A549 (cell line): ENCODE measurements around the gene HAPLN2. TPM values are rescaled to one million over a fixed set of nuclear protein-coding genes. Genes with fewer than 3 reads are reported as not detected.

Experiments
- ATAC-seq, 2 experiments: fragments of 200-7000 bp in 1 of 2; fragments of >200 bp in 1 of 2; cut with Nextera tagmentation in 1 of 2; cut with Tn5 transposase in 1 of 2; 3 replicates each; pipeline versions ENCODE4 v1.8.0 to v1.9.1; 2018 to 2020; ENCODE audit warnings: mild to moderate bottlenecking in 1 of 2, moderate library complexity in 1 of 2
- CTCF ChIA-PET: fragments of 300-600 bp; sonication (Branson Sonifier 250); formaldehyde crosslinking; extraction: SDS; loops from one replicate; lab custom pipeline; 2021; ENCODE audit warnings: antibody characterized with exemption, inconsistent platforms; lab: Yijun Ruan, JAX
- POLR2A ChIA-PET: fragments of 350-600 bp; formaldehyde crosslinking; extraction: SDS; loops from one replicate; lab custom pipeline; 2021; ENCODE audit warnings: antibody characterized with exemption, inconsistent platforms; lab: Yijun Ruan, JAX
- DNase-seq, 2 experiments: peaks; one replicate each; pipeline versions ENCODE4 v3.0.0 to v3.0.0-alpha.2; 2011 to 2016; ENCODE audit warnings: low read depth in 1 of 2, low spot score in 1 of 2
- FAIRE-seq: peaks from 2 replicates; lab custom pipeline; 2011; peaks lifted over from hg19 to GRCh38; lab: Jason Lieb, UNC
- H3K27ac ChIP-seq, 2 experiments: fragments of >200 bp; sonication (Bioruptor Twin); formaldehyde crosslinking; 3 replicates each; pipeline ENCODE4 v1.5.1; 2016 to 2017
- H3K4me1 ChIP-seq: fragments of >200 bp; sonication (Bioruptor Twin); formaldehyde crosslinking; 3 replicates; pipeline ENCODE4 v1.6.1; 2016
- H3K4me2 ChIP-seq: fragments of >200 bp; sonication (Bioruptor Twin); formaldehyde crosslinking; 3 replicates; pipeline ENCODE4 v1.6.1; 2016
- H3K4me3 ChIP-seq: fragments of >200 bp; sonication (Bioruptor Twin); formaldehyde crosslinking; 3 replicates; pipeline ENCODE4 v1.5.1; 2016
- H3K9me3 ChIP-seq: fragments of >200 bp; sonication (Bioruptor Twin); formaldehyde crosslinking; 3 replicates; pipeline ENCODE4 v1.6.1; 2016
- ATOH8 ChIP-seq: fragments of 250-450 bp; sonication (Bioruptor Pico); IDR thresholded peaks from 2 replicates; pipeline ENCODE4 v1.5.0; 2020; ENCODE audit warnings: low read depth, mild to moderate bottlenecking, moderate library complexity
- E2F6 ChIP-seq: IDR thresholded peaks from 2 replicates; pipeline ENCODE4 v1.6.1; 2012; ENCODE audit warnings: low read depth, borderline replicate concordance
- EHMT2 ChIP-seq: fragments of 200-600 bp; sonication (generic); IDR thresholded peaks from 2 replicates; pipeline ENCODE4 v1.6.1; 2016; ENCODE audit warnings: antibody characterized with exemption, low read depth, mild to moderate bottlenecking, moderate library complexity
- EP300 ChIP-seq, 2 experiments: fragments of >200 bp; sonication (Bioruptor Twin); formaldehyde crosslinking; IDR thresholded peaks; 2 replicates in 1 of 2; 3 replicates in 1 of 2; pipeline ENCODE4 v1.6.1; 2016 to 2017
- ESRRA ChIP-seq: fragments of 150-350 bp; IDR thresholded peaks from 2 replicates; pipeline ENCODE4 v1.6.1; 2014; ENCODE audit warnings: mild to moderate bottlenecking, low read length, borderline replicate concordance
- FOSB ChIP-seq: fragments of 250-450 bp; sonication (Bioruptor Pico); IDR thresholded peaks from 2 replicates; pipeline ENCODE4 v1.5.0; 2020; ENCODE audit warnings: mild to moderate bottlenecking, moderate library complexity
- FOSL2 ChIP-seq, 2 experiments: fragments of 450-650 bp in 1 of 2; fragments of >200 bp in 1 of 2; sonication (Bioruptor Twin) in 1 of 2; formaldehyde crosslinking; IDR thresholded peaks; 2 replicates each; pipeline versions ENCODE4 v1.5.0 to v1.6.1; 2016 to 2020; ENCODE audit warnings: mild to moderate bottlenecking in 1 of 2, moderate library complexity in 1 of 2
- HEYL ChIP-seq: fragments of 250-450 bp; sonication (Bioruptor Pico); IDR thresholded peaks from 2 replicates; pipeline ENCODE4 v1.8.0; 2021; ENCODE audit warnings: mild to moderate bottlenecking, moderate library complexity
- HOXA7 ChIP-seq: fragments of 250-450 bp; sonication (Bioruptor Pico); IDR thresholded peaks from 2 replicates; pipeline ENCODE4 v1.5.0; 2020; ENCODE audit warnings: mild to moderate bottlenecking, moderate library complexity
- JUN ChIP-seq, 2 experiments: fragments of >200 bp; sonication (Bioruptor Twin); formaldehyde crosslinking; IDR thresholded peaks; 2 replicates in 1 of 2; 3 replicates in 1 of 2; pipeline ENCODE4 v1.6.1; 2016 to 2017
- KDM1A ChIP-seq: fragments of 200-600 bp; sonication (generic); IDR thresholded peaks from 2 replicates; pipeline ENCODE4 v1.6.1; 2016; ENCODE audit warnings: low read depth, mild to moderate bottlenecking
- NFE2L2 ChIP-seq: fragments of 150-350 bp; conservative IDR thresholded peaks from 2 replicates; pipeline ENCODE4 v1.6.1; 2014; ENCODE audit warnings: low read length
- PBX3 ChIP-seq: IDR thresholded peaks from 2 replicates; pipeline ENCODE4 v1.6.1; 2012
- REST ChIP-seq: fragments of 200-600 bp; sonication (generic); IDR thresholded peaks from 2 replicates; pipeline ENCODE4 v1.6.1; 2016; ENCODE audit warnings: antibody characterized with exemption, mild to moderate bottlenecking, moderate library complexity
- RFX5 ChIP-seq: fragments of 450-650 bp; IDR thresholded peaks from 2 replicates; pipeline ENCODE4 v1.7.1; 2014; ENCODE audit warnings: antibody characterized with exemption, mild to moderate bottlenecking, moderate library complexity
- RNF2 ChIP-seq: fragments of 200-600 bp; sonication (generic); IDR thresholded peaks from 2 replicates; pipeline ENCODE4 v1.6.1; 2016; ENCODE audit warnings: low read depth, mild to moderate bottlenecking, antibody characterized with exemption, moderate library complexity, borderline replicate concordance
- SMC3 ChIP-seq: fragments of >200 bp; sonication (Bioruptor Twin); formaldehyde crosslinking; IDR thresholded peaks from 3 replicates; pipeline ENCODE4 v1.6.1; 2018; ENCODE audit warnings: inconsistent platforms
- SREBF2 ChIP-seq: fragments of 450-650 bp; IDR thresholded peaks from 2 replicates; pipeline ENCODE4 v1.6.1; 2014; ENCODE audit warnings: mild to moderate bottlenecking, moderate library complexity
- ZC3H11A ChIP-seq: fragments of 450-650 bp; IDR thresholded peaks from 2 replicates; pipeline ENCODE4 v1.6.1; 2014; ENCODE audit warnings: antibody characterized with exemption, mild to moderate bottlenecking
- ZNF302 ChIP-seq: fragments of 250-450 bp; sonication (Bioruptor Pico); IDR thresholded peaks from 2 replicates; pipeline ENCODE4 v1.9.0; 2021; ENCODE audit warnings: inconsistent platforms, mild to moderate bottlenecking, moderate library complexity
- ZSCAN20 ChIP-seq: fragments of 250-450 bp; sonication (Bioruptor Pico); IDR thresholded peaks from 2 replicates; pipeline ENCODE4 v1.8.0; 2022; ENCODE audit warnings: mild to moderate bottlenecking, moderate library complexity
- WGBS: methylation state at CpG from one replicate; pipeline ENCODE4 v1.1.6; 2017; ENCODE audit errors: missing lambda C conversion rate; 5-methylcytosine and 5-hydroxymethylcytosine counted together
- polyA plus RNA-seq, 4 experiments: library from polyadenylated mRNA; depleted of rRNA in 3 of 4; stranded (reverse); fragments of >200 nt; fragmentation: RNase III in 1 of 4; extraction: RNeasy Plus Mini Kit Qiagen cat#74134 plus additional on column Dnase treatment in 1 of 4; gene quantifications; 2 replicates in 3 of 4; 3 replicates in 1 of 4; pipeline ENCODE4 v1.2.3, GENCODE V29; 2011 to 2017

HAPLN2 gene
- polyA plus RNA-seq, 2 of the 4 experiments (the other 2 are of a cell fraction), result 0.10 to 0.23 TPM

GRCh38 chr1:156579472-156579871 lies 39.7 kb upstream of the HAPLN2 start, which contains the start of gene TTC24 (continued):
- TF ChIP-seq EHMT2, result no peak
- TF ChIP-seq EP300 (IDR thresholded peaks at IDR 0.05), result no peak
- TF ChIP-seq ESRRA, result no peak
- TF ChIP-seq ZC3H11A, result no peak
- TF ChIP-seq NFE2L2, result no peak
- no peak for TF ChIP-seq ZNF302 (CRISPR knock-in tag)
- TF ChIP-seq SMC3, result no peak
- TF ChIP-seq KDM1A, result no peak
- no peak for TF ChIP-seq JUN (IDR thresholded peaks at IDR 0.05)
- TF ChIP-seq, all 56 proteins: peak for 0

- WGBS, result 85% methylated on average over 19 of the region's 21 CpGs
- no peak for FAIRE-seq
- Histone ChIP-seq H3K9me3 (no peaks in the 10 kb centered on the region), H3K4me3 (no peak overlapping the region), H3K4me1 (no peaks in the 10 kb centered on the region), H3K4me2 (no peak overlapping the region), H3K27ac (no peak overlapping the region)
- no peak for DNase-seq
- no peak for ATAC-seq
- TF ChIP-seq PBX3, result no peak
- no peak for TF ChIP-seq FOSB
- TF ChIP-seq ZNF302 (CRISPR knock-in tag), result no peak
- no peak for TF ChIP-seq RNF2
- no peak for TF ChIP-seq ATOH8 (CRISPR knock-in tag)
- TF ChIP-seq HEYL (CRISPR knock-in tag), result no peak
- no peak for TF ChIP-seq FOSL2 (IDR thresholded peaks at IDR 0.05)
- TF ChIP-seq FOSL2 (CRISPR knock-in tag; IDR thresholded peaks at IDR 0.05), result no peak
- no peak for TF ChIP-seq KDM1A
- ChIA-PET POLR2A (no interaction called here), CTCF (interaction anchor here (0.5 to 4.3 kb wide), 22 partner anchors 10 to 206 kb away, joined by 3 to 41 read pairs (median 4); partner anchors contain the start of genes MEF2D and NAXE)
Measured at GRCh38 chr1:156581661-156582387, 37.4 kb upstream of the HAPLN2 start.

- Histone ChIP-seq H3K4me1 (no peaks in the 10 kb centered on the region), H3K9me3 (no peaks in the 10 kb centered on the region), H3K4me2 (no peak overlapping the region), H3K4me3 (no peak overlapping the region), H3K27ac (0 out of 6 replicates have a peak overlapping the region, but pooled peaks of 1 of the 2 experiments have one; percentile 8)
- FAIRE-seq (no peak), DNase-seq (no peak), ATAC-seq (no peak)
- ChIA-PET POLR2A (no interaction called here), CTCF (interaction anchor here (0.8 to 4.3 kb wide), 18 partner anchors 10 to 144 kb away, joined by 3 to 41 read pairs (median 4); partner anchors contain the start of genes HAPLN2 and NAXE)
- 68% methylated on average over 9 of the region's 9 CpGs for WGBS
- no peak for TF ChIP-seq ZC3H11A
- TF ChIP-seq ESRRA, result no peak
- no peak for TF ChIP-seq SREBF2
- no peak for TF ChIP-seq E2F6
- TF ChIP-seq HOXA7 (CRISPR knock-in tag), result no peak
- no peak for TF ChIP-seq ZSCAN20 (CRISPR knock-in tag)
- TF ChIP-seq RFX5, result no peak
- TF ChIP-seq SMC3, result no peak
- no peak for TF ChIP-seq REST
- TF ChIP-seq HEYL (CRISPR knock-in tag), result no peak
Measured at GRCh38 chr1:156582388-156583017, 36.7 kb upstream of the HAPLN2 start.
